IMR-90 (cell line): ENCODE data around the gene CLP1.

Source experiments
- BHLHE40 ChIP-seq: fragments of 150-350 bp; IDR thresholded peaks from 2 replicates; pipeline ENCODE4 v1.6.1; 2016; ENCODE audit warnings: mild to moderate bottlenecking, low read depth, low read length
- CEBPB ChIP-seq: IDR thresholded peaks from 2 replicates; pipeline ENCODE4 v1.6.1; 2012; ENCODE audit warnings: low read depth, low read length, improper control_type of control experiment
- CHD1 ChIP-seq: IDR thresholded peaks from 2 replicates; pipeline ENCODE4 v1.6.1; 2012; ENCODE audit warnings: low read depth, low read length, improper control_type of control experiment
- CTCF ChIP-seq: conservative IDR thresholded peaks from 2 replicates; pipeline ENCODE4 v1.5.1; 2012; ENCODE audit warnings: mild to moderate bottlenecking, low read depth, low read length, improper control_type of control experiment
- ELK1 ChIP-seq: fragments of 150-350 bp; IDR thresholded peaks from 2 replicates; pipeline ENCODE4 v1.6.1; 2016; ENCODE audit warnings: low read depth, mild to moderate bottlenecking, low read length, moderate library complexity, borderline replicate concordance
- MAFK ChIP-seq: IDR thresholded peaks from 2 replicates; pipeline ENCODE4 v1.6.1; 2012; ENCODE audit warnings: low read depth, low read length, improper control_type of control experiment
- MXI1 ChIP-seq: IDR thresholded peaks from 2 replicates; pipeline ENCODE4 v1.6.1; 2012; ENCODE audit warnings: low read depth, mild to moderate bottlenecking, low read length, moderate library complexity, borderline replicate concordance
- NFE2L2 ChIP-seq: fragments of 150-350 bp; IDR thresholded peaks from 2 replicates; pipeline ENCODE4 v1.6.1; 2016; ENCODE audit warnings: low read depth, mild to moderate bottlenecking, low read length
- POLR2A ChIP-seq: IDR thresholded peaks from 2 replicates; pipeline ENCODE4 v1.6.1; 2012; ENCODE audit warnings: mild to moderate bottlenecking, low read depth, low read length
- RAD21 ChIP-seq: IDR thresholded peaks from 2 replicates; pipeline ENCODE4 v1.6.1; 2012; ENCODE audit warnings: low read length, improper control_type of control experiment
- RCOR1 ChIP-seq: IDR thresholded peaks from 2 replicates; pipeline ENCODE4 v1.6.1; 2012; ENCODE audit warnings: mild to moderate bottlenecking, low read length, improper control_type of control experiment; ENCODE audit not compliant: insufficient replicate concordance
- RFX5 ChIP-seq: IDR thresholded peaks from 2 replicates; pipeline ENCODE4 v1.8.0; 2012; ENCODE audit warnings: low read depth, mild to moderate bottlenecking, low read length, moderate library complexity
- SMC3 ChIP-seq: fragments of 150-350 bp; IDR thresholded peaks from 2 replicates; pipeline ENCODE4 v1.6.1; 2016; ENCODE audit warnings: low read depth, mild to moderate bottlenecking, antibody characterized with exemption, low read length, moderate library complexity
- USF2 ChIP-seq: fragments of 150-350 bp; IDR thresholded peaks from 2 replicates; pipeline ENCODE4 v1.6.1; 2017; ENCODE audit warnings: mild to moderate bottlenecking, antibody characterized with exemption, low read length, low read depth

GRCh38 chr11:57646194-57646798, 11.3 kb upstream of the CLP1 start:
- no peak for TF ChIP-seq USF2
- no peak for TF ChIP-seq CTCF
- no peak for TF ChIP-seq POLR2A
- no peak for TF ChIP-seq RAD21
- TF ChIP-seq SMC3 = no peak
- TF ChIP-seq ELK1 = no peak
- TF ChIP-seq CHD1 = no peak
- TF ChIP-seq CEBPB = no peak
- no peak for TF ChIP-seq BHLHE40
- TF ChIP-seq MAFK = no peak
- no peak for TF ChIP-seq NFE2L2
- no peak for TF ChIP-seq RFX5
- no peak for TF ChIP-seq RCOR1
- TF ChIP-seq MXI1 = no peak
